Activated CD4-positive, alpha-beta T cell treated with anti-CD3 and anti-CD28 coated beads for 4 hours (primary cell): ENCODE data around the gene PCP4.

Experiments used
- DNase-seq, 2 donors: peaks; one replicate each; pipeline ENCODE4 v3.0.0-alpha.2; 2020

PCP4 gene

DNA sequence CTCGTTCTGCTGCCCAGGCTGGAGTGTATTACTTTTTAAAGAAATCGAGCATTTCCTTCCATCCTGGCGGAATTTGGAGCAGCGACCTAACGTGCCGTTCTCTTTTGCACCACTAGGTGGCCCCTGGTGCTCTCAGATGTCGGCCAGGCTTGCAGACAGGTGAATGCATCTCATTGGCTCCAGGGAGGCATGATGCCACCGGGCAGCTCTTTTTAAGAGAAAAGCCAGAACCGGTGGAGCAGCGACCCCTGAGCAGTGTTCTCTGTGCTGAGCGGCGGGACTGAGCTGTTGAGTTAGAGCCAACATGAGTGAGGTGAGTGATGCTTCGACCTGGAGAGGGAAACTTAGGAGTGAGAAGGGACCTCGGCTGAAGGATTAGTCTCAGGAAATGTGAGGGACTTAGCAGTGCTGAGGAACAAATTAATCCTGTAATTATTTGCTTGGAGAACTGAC lies at the start of gene PCP4:
Gene PCP4, plus strand, starts transcription at position 241 of the 453 bp plus-strand sequence. Its CDS starts 64 bp downstream, at position 305.
- peak in 1 of 2 donors; percentile 12 for DNase-seq

DNA sequence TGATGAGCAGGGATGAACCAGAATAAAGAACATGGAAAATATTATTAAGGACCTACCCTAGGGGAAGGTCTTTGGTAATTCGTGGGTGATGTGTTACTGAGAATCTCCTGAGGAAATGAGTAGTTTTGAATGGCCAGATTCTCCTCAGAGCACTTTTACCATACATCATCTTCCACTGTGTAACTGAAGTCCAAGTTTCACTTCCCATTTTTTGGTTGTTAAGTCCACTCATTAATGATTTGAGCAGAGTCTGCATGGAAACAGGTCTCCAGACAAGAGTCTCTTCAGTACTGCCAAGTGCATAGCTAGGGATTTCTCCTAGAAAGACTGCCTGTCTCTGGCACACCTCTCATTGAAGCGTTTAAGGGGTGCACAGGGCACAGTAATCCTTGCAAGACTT lies 48.7 kb upstream of the PCP4 start:
- no peak for DNase-seq

GRCh38 chr21:39822042-39822441 lies 45.2 kb upstream of the PCP4 start:
- no peak for DNase-seq

DNA sequence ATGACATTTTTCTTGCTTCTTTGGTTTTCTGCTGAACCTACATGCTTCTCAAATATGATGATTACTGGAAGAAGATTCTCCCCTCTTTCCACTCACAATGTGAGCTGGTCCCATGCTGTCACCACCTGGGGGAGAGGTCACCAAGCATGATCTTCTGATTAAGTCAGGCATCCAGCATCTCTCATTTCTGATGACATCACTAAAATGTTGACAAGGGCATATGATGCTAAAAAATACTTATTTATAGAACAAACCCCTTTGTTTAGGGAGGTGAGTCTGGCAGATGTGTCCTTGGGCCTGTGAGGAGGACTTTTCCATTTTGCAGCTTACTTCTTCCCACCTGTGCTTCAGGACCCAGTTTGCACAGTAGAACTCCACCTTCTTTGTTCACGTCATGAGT lies 42.0 kb upstream of the PCP4 start:
- no peak for DNase-seq

GRCh38 chr21:39834543-39834942 lies 32.7 kb upstream of the PCP4 start:
- DNase-seq = no peak

GRCh38 chr21:39837861-39838359 lies 29.3 kb upstream of the PCP4 start:
- no peak for DNase-seq

DNA sequence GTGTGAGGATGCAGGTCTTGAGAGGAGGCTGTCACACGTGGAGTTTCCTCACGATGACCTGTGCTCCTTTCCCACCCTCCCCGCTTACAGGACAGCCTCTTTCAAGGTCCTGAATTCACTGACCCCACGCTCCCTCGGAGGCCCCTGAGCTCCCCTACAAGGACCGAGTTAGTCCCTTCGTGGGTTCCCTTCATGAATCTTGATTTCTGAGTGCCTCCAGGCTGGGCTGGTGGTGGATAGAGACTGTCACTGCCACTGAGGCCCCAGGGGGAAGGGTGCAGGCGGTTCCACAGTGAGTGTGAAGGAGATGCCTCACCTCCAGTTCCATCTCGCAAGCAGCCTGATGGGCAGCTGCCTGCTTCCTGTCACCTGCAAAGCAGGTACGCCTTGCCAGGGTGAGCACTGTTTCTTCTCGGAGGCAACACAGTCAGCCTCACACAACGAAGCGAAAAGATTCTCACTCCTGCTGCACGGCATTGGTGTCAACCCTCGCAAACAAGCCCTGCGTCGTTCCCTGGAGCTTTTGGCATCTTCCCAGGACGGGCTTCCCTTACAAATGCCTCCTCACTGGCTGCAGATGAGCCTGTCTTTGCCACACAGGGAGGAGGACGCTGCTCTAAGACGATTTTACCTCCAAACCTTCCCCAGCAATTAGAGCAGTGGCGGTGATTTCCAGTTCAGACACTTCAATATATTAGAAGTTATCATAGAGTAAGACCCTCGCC lies 26.7 kb upstream of the PCP4 start:
- no peak for DNase-seq

DNA sequence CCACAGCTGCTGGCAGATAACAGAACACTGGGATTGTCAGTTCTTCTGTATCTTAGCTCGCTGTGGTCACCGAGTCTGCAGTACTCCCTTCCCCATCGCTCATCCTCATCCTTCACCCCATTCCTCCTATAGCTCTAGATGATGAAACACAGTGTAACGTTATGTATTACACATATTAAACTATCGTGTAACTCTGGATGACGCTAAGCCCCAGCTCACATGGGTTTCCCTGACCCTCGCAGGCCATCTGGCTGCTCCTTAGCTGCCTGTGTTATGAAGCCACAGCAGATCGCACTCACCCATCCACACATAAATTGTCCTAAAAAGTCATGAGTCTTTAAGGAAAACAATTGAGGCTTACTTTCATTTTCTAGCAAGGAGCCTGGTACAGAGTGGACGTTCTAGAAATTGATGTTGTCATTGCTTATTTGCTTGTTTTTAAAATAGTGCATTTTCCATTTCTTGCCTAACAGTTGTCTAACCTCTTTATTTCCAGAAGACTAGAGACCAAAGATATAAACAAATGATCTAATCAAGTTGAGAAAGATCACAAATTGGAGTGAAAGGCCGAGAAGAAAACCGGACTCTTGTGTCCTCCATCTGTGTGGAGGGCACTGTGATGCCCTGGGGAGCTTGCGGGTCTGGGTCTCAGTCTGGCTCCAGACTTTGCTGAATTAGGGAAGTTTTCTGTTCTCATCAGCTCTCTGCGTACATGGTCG lies 24.3 kb upstream of the PCP4 start:
- DNase-seq = no peak

- DNase-seq = no peak
Measured at GRCh38 chr21:39843483-39843882, 23.8 kb upstream of the PCP4 start.

DNA sequence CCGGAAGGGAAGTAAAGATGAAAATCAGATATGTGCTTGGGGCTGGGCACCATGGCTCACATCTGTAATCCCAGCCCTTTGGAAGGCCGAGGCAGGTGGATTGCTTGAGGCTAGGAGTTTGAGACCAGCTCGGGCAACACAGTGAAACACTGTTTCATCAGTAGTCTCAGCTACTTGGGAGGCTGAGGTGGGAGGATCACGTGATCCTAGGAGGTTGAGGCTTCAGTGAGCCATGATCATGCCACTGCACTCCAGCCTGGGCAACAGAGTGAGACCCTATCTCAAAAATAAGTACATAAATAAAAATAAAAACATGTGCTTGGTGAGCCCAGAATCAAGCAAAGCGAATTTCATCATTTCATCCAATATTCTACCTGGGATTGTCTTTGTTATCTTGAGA lies 23.3 kb upstream of the PCP4 start:
- no peak for DNase-seq

DNA sequence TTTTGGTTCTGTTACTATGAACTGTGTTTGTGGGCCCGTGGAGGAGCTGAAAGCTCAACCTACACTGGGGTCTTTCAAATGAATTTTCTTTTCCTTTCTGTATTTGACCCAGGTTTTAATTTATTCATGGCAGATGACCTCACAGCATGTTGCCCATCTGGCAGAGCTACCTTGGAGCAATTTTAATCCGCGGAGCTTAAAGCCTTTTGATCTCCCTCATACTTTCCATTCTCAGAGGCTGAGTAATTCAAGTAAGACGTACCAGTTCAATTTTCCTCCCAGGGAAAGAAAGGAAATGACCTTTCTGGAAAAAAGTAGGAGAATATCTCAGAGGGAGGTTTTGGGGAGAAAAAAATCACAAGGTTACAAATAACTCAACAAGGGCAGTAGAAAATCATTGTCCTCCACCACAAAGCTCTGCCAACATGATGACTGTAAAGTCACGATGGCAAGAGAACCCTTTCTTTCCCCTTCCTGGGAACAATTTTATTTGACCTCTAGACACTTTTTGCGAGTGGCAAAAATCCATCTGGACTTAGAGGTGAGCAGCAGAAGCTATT lies 21.6 kb upstream of the PCP4 start:
- no peak for DNase-seq

DNA sequence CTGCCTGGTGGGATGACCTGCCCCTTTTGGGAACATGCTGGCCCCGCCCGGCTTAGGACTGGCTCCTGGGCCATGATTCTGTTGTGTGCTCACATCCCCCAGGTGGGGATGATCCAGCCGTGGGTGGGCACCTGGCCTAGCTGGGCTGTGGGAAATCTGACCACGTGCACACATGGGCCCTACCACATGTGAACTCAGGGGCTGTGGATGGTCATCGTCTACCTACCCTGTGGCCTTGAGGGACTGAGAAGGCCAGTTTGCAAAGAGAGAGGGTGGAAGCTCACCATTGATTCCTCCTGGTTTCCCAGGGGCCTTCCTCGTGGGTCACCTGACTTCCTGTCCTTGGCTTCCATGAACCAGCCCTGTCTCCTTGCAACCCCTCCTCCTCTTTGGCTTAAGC lies 19.4 kb upstream of the PCP4 start:
- DNase-seq = no peak

DNA sequence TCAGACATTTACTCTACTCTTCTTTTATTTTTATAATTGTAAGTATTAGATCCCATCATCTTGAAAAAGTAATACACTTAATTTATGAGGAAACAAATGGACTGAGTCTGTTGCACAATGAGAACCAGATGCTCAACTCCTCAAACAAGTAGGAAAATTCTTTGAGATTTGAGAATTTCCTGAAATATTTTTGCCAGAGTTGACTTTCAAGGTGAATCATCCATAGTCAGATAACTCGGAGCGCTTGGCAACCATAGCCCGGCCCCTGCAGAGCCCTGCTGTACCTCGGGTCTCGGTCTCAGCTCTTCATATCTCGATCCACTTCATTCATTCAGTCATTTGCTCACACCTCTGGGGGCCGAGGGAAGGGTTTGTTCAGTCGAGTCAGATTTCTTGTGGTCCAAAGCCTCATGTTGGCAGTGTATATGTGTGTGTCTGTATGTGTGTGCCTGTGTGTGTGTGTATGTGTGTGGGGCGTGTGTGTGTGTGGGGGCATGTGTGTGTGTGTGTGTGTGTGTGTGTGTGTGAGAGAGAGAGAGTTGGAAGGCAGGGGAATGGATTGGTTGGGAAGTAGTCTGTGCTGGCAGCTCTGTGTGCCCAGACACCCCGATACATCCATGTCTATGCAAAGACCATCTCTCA lies 18.1 kb upstream of the PCP4 start:
- DNase-seq = no peak

- no peak for DNase-seq
Measured at GRCh38 chr21:39850333-39850732, 16.9 kb upstream of the PCP4 start.

DNA sequence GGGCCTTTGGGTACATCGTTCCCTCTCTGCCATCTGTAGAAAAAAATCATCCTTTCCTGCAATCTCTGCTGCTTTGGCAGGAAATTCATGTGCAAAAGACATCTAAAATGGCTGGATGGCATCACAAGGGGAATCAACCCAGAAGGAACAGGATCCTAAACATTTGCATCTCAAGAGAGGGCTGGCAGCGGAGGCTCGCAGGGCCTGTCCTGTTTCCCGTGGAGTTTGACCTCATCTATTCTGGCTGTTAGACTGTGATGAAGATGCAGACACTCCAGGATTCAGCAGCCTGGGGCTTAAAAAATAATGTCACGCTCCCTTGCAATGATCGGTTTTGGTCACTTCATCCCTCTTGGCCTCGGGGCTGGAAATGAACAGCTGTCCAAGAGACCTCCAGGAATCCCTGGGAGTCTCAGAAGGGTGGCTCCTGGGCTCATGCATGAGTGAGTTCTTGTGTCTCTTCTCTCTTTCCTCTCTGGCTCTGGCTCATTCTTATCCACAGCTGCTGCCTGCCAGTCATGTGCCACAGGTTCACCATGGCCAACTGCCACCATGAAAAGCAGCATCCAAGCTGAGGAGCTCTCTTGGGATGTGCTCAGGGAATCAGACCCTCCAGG lies 16.1 kb upstream of the PCP4 start:
- no peak for DNase-seq

- DNase-seq = no peak
Measured at GRCh38 chr21:39852021-39852721, 15.1 kb upstream of the PCP4 start.

GRCh38 chr21:39852726-39853500 lies 14.3 kb upstream of the PCP4 start:
- DNase-seq = no peak

GRCh38 chr21:39854572-39854971 lies 12.7 kb upstream of the PCP4 start:
- DNase-seq = no peak

- no peak for DNase-seq
Measured at GRCh38 chr21:39855595-39855994, 11.6 kb upstream of the PCP4 start.

DNA sequence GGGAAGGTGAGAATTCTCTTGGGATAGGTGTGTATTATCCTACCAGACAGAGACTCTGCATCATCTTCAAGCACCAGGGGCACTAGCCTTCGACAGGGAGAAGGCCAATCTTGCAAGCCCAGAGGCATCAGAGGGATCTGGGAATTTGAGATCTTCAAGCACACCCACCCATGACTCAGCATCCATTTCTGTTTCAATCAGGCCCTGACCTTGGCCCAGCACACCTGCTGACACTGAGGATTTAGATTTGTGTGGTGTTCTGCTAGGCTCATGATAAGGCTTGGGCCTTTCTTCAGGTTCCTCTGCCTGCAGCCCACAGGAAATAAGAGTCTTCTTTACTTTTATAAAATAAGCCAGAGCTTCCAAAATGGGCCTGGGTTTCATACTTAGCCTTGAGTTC lies 6.6 kb upstream of the PCP4 start:
- no peak for DNase-seq

DNA sequence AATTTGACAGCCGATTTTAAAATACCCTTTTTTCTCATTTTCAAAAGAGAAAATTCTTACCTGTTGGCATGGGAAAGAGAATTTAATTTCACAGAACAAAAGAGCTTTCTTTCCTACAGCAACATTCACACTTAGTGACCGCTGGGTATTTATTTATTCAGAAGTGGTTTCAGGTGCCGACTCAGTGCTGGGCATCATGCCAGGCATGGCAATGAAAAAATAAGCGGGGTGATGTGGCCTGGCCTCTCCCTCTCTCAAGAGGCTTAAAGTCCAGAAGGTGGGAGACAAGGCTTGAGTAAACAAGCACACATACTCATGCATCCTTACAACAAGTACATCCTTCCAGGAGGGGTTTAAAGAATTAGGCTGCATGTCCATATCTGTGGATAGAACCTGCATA lies 4.1 kb upstream of the PCP4 start:
- DNase-seq = no peak

- DNase-seq = no peak
Measured at GRCh38 chr21:39866093-39866492, 1.1 kb upstream of the PCP4 start.
